ENCODE data around the gene GNG2. TPM values are rescaled to one million over a fixed set of nuclear protein-coding genes. Genes with fewer than 3 reads are reported as not detected.

The GNG2 gene
- total and polyA plus RNA-seq, 2 experiments from 2014 or later = 5.0 to 13.7 TPM

- no peak for DNase-seq (ENCODE audit: low spot score)
- no peak overlapping the region for H3K27ac ChIP-seq
- no peaks in the 10 kb centered on the region for H3K9me2 ChIP-seq (replicated peaks; ENCODE audit: insufficient read depth)
- no peaks in the 10 kb centered on the region for H3K79me2 ChIP-seq
- no peaks in the 10 kb centered on the region for H3K27me3 ChIP-seq
- no peak overlapping the region for H3K4me2 ChIP-seq
- H3K4me3 ChIP-seq = no peak overlapping the region
- no peaks in the 10 kb centered on the region for H4K20me1 ChIP-seq (ENCODE audit: insufficient read depth, poor library complexity, severe bottlenecking)
- WGBS (ENCODE audit: low lambda C conversion rate, missing lambda C conversion rate) = 83% methylated on average over 3 of the region's 3 CpGs
- H2AFZ ChIP-seq = no peak overlapping the region
- no peaks in the 10 kb centered on the region for H3K4me1 ChIP-seq (ENCODE audit: insufficient read depth)
- TF ChIP-seq CTCF (IDR thresholded peaks at IDR 0.05; ENCODE audit: poor library complexity) = no peak
- no peaks in the 10 kb centered on the region for H3K9me3 ChIP-seq (ENCODE audit: low read depth)
- H3K36me3 ChIP-seq (replicated peaks; ENCODE audit: insufficient read depth, low read depth) = no peaks in the 10 kb centered on the region
Observed at GRCh38 chr14:51845811-51846210, 14.6 kb upstream of the GNG2 start.

GRCh38 chr14:51846631-51847488 is 13.6 kb upstream of the GNG2 start:
- Histone ChIP-seq H3K79me2 (no peaks in the 10 kb centered on the region), H3K4me3 (no peak overlapping the region), H2AFZ (peak overlapping the region; percentile 20), H4K20me1 (ENCODE audit: insufficient read depth, poor library complexity, severe bottlenecking) (no peaks in the 10 kb centered on the region), H3K36me3 (replicated peaks; ENCODE audit: insufficient read depth, low read depth) (no peaks in the 10 kb centered on the region), H3K27me3 (no peaks in the 10 kb centered on the region), H3K9me2 (replicated peaks; ENCODE audit: insufficient read depth) (no peaks in the 10 kb centered on the region), H3K4me1 (ENCODE audit: insufficient read depth) (no peaks in the 10 kb centered on the region), H3K4me2 (peak overlapping the region; percentile 37), H3K27ac (no peak overlapping the region), H3K9me3 (ENCODE audit: low read depth) (no peaks in the 10 kb centered on the region)
- TF ChIP-seq EZH2phosphoT487 (IDR thresholded peaks at IDR 0.05; ENCODE audit: low read depth, severe bottlenecking, unreplicated experiment) (no peak), CTCF (IDR thresholded peaks at IDR 0.05; ENCODE audit: poor library complexity) (no peak), EZH2 (IDR thresholded peaks at IDR 0.05; ENCODE audit: borderline replicate concordance) (no peak)
- WGBS (ENCODE audit: low lambda C conversion rate, missing lambda C conversion rate) = 47% methylated on average over 16 of the region's 16 CpGs
- peak; percentile 28 for DNase-seq (ENCODE audit: low spot score)

GRCh38 chr14:51847489-51847796 is 13.0 kb upstream of the GNG2 start:
- 88% methylated on average over 4 of the region's 4 CpGs for WGBS (ENCODE audit: low lambda C conversion rate, missing lambda C conversion rate)

More at GRCh38 chr14:51847489-51847796, 13.0 kb upstream of the GNG2 start:
- Histone ChIP-seq H3K4me3 (no peak overlapping the region), H3K36me3 (replicated peaks; ENCODE audit: insufficient read depth, low read depth) (no peaks in the 10 kb centered on the region), H4K20me1 (ENCODE audit: insufficient read depth, poor library complexity, severe bottlenecking) (no peaks in the 10 kb centered on the region), H3K9me3 (ENCODE audit: low read depth) (no peaks in the 10 kb centered on the region), H3K27me3 (no peaks in the 10 kb centered on the region), H3K4me2 (no peak overlapping the region), H3K27ac (no peak overlapping the region), H3K9me2 (replicated peaks; ENCODE audit: insufficient read depth) (no peaks in the 10 kb centered on the region), H2AFZ (no peak overlapping the region), H3K79me2 (no peaks in the 10 kb centered on the region), H3K4me1 (ENCODE audit: insufficient read depth) (no peaks in the 10 kb centered on the region)
- no peak for TF ChIP-seq EZH2 (IDR thresholded peaks at IDR 0.05; ENCODE audit: borderline replicate concordance)
- no peak for TF ChIP-seq EZH2phosphoT487 (IDR thresholded peaks at IDR 0.05; ENCODE audit: low read depth, severe bottlenecking, unreplicated experiment)
- no peak for TF ChIP-seq CTCF (IDR thresholded peaks at IDR 0.05; ENCODE audit: poor library complexity)
- no peak for DNase-seq (ENCODE audit: low spot score)

Data from hepatocyte (in vitro differentiated cells).